Stimulated activated CD4-positive, alpha-beta T cell treated with anti-CD3 and anti-CD28 coated beads, Interleukin-1b, Interleukin-23, amount 100 ng/mL, for 24 hours (primary cell): ENCODE data around the gene DRAXIN.

Experiments used
- DNase-seq, 4 experiments: peaks; one replicate each; pipeline ENCODE4 v3.0.0-alpha.2; 2020; ENCODE audit warnings: low read depth in 4 of 4, low spot score in 1 of 4

The DRAXIN gene

GRCh38 chr1:11654939-11655808 is 36.3 kb upstream of the DRAXIN start:
- DNase-seq = no peak

GRCh38 chr1:11657654-11658053 is 33.9 kb upstream of the DRAXIN start:
- DNase-seq = no peak

- no peak for DNase-seq
These were observed 33.0 kb upstream of the DRAXIN start for GRCh38 chr1:11658542-11658941.

- DNase-seq = no peak
These were observed 31.8 kb upstream of the DRAXIN start for GRCh38 chr1:11659748-11660147.

GRCh38 chr1:11661103-11661502 is 30.4 kb upstream of the DRAXIN start:
- no peak for DNase-seq

GRCh38 chr1:11664336-11665065 is 27.0 kb upstream of the DRAXIN start:
- peak in 2 of 4 experiments; percentile 31 to 34 for DNase-seq

GRCh38 chr1:11668516-11668915 is 23.0 kb upstream of the DRAXIN start:
- DNase-seq = no peak

GRCh38 chr1:11670747-11671146 is 20.8 kb upstream of the DRAXIN start:
- DNase-seq = no peak

GRCh38 chr1:11671205-11671543 is 20.3 kb upstream of the DRAXIN start:
- no peak for DNase-seq

GRCh38 chr1:11671544-11672286 is 19.8 kb upstream of the DRAXIN start:
- DNase-seq = no peak

- DNase-seq = no peak
These were observed 18.3 kb upstream of the DRAXIN start for GRCh38 chr1:11673089-11673769.

GRCh38 chr1:11674488-11674887 is 17.0 kb upstream of the DRAXIN start:
- DNase-seq = no peak

- DNase-seq = no peak
These were observed 16.2 kb upstream of the DRAXIN start for GRCh38 chr1:11675325-11675724.

GRCh38 chr1:11676386-11677103 is 15.0 kb upstream of the DRAXIN start:
- no peak for DNase-seq

- no peak for DNase-seq
These were observed 13.1 kb upstream of the DRAXIN start for GRCh38 chr1:11678442-11678841.

GRCh38 chr1:11680270-11681070 is 11.0 kb upstream of the DRAXIN start:
- no peak for DNase-seq

GRCh38 chr1:11681071-11681771 is 10.3 kb upstream of the DRAXIN start, which contains the start of gene MAD2L2:
Gene MAD2L2 (minus strand): TSS chr1:11681148. CDS start chr1:11680601, 547 bp downstream.
- peak; percentile 72 to 90 (median 85) for DNase-seq

- no peak for DNase-seq
These were observed 9.2 kb upstream of the DRAXIN start for GRCh38 chr1:11682287-11682771.

GRCh38 chr1:11682799-11683198 is 8.7 kb upstream of the DRAXIN start:
- DNase-seq = no peak
